ENCODE results near the gene ESYT2.

DNA sequence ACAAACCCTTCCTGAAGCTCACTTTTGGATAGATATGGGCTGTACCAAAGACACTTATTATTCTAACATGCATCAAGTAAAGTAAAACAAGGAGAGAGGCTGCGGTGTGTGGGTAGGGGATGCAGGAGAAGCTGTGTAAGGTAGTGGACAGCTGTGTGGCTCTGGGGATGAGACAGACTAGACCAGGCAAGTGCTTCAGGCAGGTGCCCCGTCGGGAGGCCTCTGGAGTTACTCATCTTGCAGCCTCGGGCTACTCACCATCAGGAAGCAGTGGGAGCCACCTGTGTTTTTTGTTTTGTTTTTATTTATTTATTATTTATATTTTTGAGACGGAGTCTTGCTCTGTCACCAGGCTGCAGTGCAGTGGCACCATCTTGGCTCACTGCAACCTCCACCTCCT, 75.4 kb downstream of the ESYT2 start:
- TF ChIP-seq, protein P1, sequence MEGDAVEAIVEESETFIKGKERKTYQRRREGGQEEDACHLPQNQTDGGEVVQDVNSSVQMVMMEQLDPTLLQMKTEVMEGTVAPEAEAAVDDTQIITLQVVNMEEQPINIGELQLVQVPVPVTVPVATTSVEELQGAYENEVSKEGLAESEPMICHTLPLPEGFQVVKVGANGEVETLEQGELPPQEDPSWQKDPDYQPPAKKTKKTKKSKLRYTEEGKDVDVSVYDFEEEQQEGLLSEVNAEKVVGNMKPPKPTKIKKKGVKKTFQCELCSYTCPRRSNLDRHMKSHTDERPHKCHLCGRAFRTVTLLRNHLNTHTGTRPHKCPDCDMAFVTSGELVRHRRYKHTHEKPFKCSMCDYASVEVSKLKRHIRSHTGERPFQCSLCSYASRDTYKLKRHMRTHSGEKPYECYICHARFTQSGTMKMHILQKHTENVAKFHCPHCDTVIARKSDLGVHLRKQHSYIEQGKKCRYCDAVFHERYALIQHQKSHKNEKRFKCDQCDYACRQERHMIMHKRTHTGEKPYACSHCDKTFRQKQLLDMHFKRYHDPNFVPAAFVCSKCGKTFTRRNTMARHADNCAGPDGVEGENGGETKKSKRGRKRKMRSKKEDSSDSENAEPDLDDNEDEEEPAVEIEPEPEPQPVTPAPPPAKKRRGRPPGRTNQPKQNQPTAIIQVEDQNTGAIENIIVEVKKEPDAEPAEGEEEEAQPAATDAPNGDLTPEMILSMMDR (IDR thresholded peaks at IDR 0.05; ENCODE audit: low read length): no peak
- no peak for TF ChIP-seq EZH2phosphoT487 (IDR thresholded peaks at IDR 0.05; ENCODE audit: low read length)
- TF ChIP-seq EZH2 (optimal IDR thresholded peaks at IDR 0.05; ENCODE audit: low read depth, low read length): no peak
